ENCODE measurements around the gene FLT3. TPM values are rescaled to one million over a fixed set of nuclear protein-coding genes. Genes with fewer than 3 reads are reported as not detected.

FLT3 gene
- total RNA-seq, 4 donors from 2014 or later, result 0.47 to 1.2 (median 1.2) TPM

- TF ChIP-seq EP300 (IDR thresholded peaks at IDR 0.05) (no peak), CTCF (IDR thresholded peaks at IDR 0.05) (no peak), POLR2AphosphoS5 (IDR thresholded peaks at IDR 0.05) (no peak), POLR2A (IDR thresholded peaks at IDR 0.05) (no peak)
- Histone ChIP-seq H3K27ac (no peak overlapping the region), H3K4me3 (no peak overlapping the region), H3K36me3 (no peaks in the 10 kb centered on the region), H3K4me1 (no peaks in the 10 kb centered on the region), H3K27me3 (peaks cover 7% of the 10 kb centered on the region), H3K9me3 (no peaks in the 10 kb centered on the region)
- WGBS, result 45% methylated on average over 7 of the region's 7 CpGs
- no peak for DNase-seq (ENCODE audit: low spot score in 2 of 2)
Measured at GRCh38 chr13:28049880-28050875, 50.2 kb downstream of the FLT3 start.

- no peak for DNase-seq (ENCODE audit: low spot score in 2 of 2)
- H3K9me3 ChIP-seq, result no peaks in the 10 kb centered on the region
- no peaks in the 10 kb centered on the region for H3K36me3 ChIP-seq
- no peak overlapping the region for H3K27ac ChIP-seq
- H3K4me3 ChIP-seq, result no peak overlapping the region
- WGBS, result 49% methylated on average over 5 of the region's 5 CpGs
- peaks cover 9% of the 10 kb centered on the region for H3K27me3 ChIP-seq
- no peak for TF ChIP-seq EP300 (IDR thresholded peaks at IDR 0.05)
- TF ChIP-seq POLR2A (IDR thresholded peaks at IDR 0.05), result no peak
- no peak for TF ChIP-seq POLR2AphosphoS5 (IDR thresholded peaks at IDR 0.05)
- no peak for TF ChIP-seq CTCF (IDR thresholded peaks at IDR 0.05)
- no peaks in the 10 kb centered on the region for H3K4me1 ChIP-seq
Measured at GRCh38 chr13:28049215-28049614, 51.2 kb downstream of the FLT3 start.

GRCh38 chr13:28048768-28049167, 51.6 kb downstream of the FLT3 start:
- Histone ChIP-seq H3K27me3 (peaks cover 9% of the 10 kb centered on the region), H3K36me3 (no peaks in the 10 kb centered on the region), H3K4me3 (no peak overlapping the region), H3K27ac (no peak overlapping the region), H3K9me3 (no peaks in the 10 kb centered on the region), H3K4me1 (no peaks in the 10 kb centered on the region)
- DNase-seq (ENCODE audit: low spot score in 2 of 2), result no peak
- 71% methylated on average over 6 of the region's 6 CpGs for WGBS
- TF ChIP-seq POLR2A (IDR thresholded peaks at IDR 0.05), result no peak
- TF ChIP-seq POLR2AphosphoS5 (IDR thresholded peaks at IDR 0.05), result no peak
- no peak for TF ChIP-seq CTCF (IDR thresholded peaks at IDR 0.05)
- no peak for TF ChIP-seq EP300 (IDR thresholded peaks at IDR 0.05)

GRCh38 chr13:28047757-28048388, 52.5 kb downstream of the FLT3 start:
- H3K4me1 ChIP-seq, result no peaks in the 10 kb centered on the region
- no peak overlapping the region for H3K27ac ChIP-seq
- no peaks in the 10 kb centered on the region for H3K36me3 ChIP-seq
- H3K4me3 ChIP-seq, result no peak overlapping the region
- H3K9me3 ChIP-seq, result no peaks in the 10 kb centered on the region
- WGBS, result 56% methylated on average over 7 of the region's 7 CpGs
- no peak for DNase-seq (ENCODE audit: low spot score in 2 of 2)
- TF ChIP-seq POLR2A (IDR thresholded peaks at IDR 0.05) (no peak), POLR2AphosphoS5 (IDR thresholded peaks at IDR 0.05) (no peak), EP300 (IDR thresholded peaks at IDR 0.05) (no peak), CTCF (IDR thresholded peaks at IDR 0.05) (no peak)
- H3K27me3 ChIP-seq, result peaks cover 9% of the 10 kb centered on the region

- Histone ChIP-seq H3K27me3 (peaks cover 12% of the 10 kb centered on the region), H3K27ac (no peak overlapping the region), H3K4me3 (no peak overlapping the region), H3K36me3 (no peaks in the 10 kb centered on the region), H3K9me3 (no peaks in the 10 kb centered on the region), H3K4me1 (no peaks in the 10 kb centered on the region)
- WGBS, result 63% methylated on average over 4 of the region's 4 CpGs
- TF ChIP-seq POLR2AphosphoS5 (IDR thresholded peaks at IDR 0.05) (no peak), EP300 (IDR thresholded peaks at IDR 0.05) (no peak), POLR2A (IDR thresholded peaks at IDR 0.05) (no peak), CTCF (IDR thresholded peaks at IDR 0.05) (no peak)
- no peak for DNase-seq (ENCODE audit: low spot score in 2 of 2)
Measured at GRCh38 chr13:28046981-28047380, 53.4 kb downstream of the FLT3 start.
